IMR-90 (cell line): ENCODE results near the gene ZNF486. TPM values are rescaled to one million over a fixed set of nuclear protein-coding genes. Genes with fewer than 3 reads are reported as not detected.
A peak's percentile ranks its signal among the peaks of the same experiment; 100 is the strongest.
"Not testable (repeated sequence)": the region's sequence is repeated elsewhere in the genome, so short reads cannot be mapped to it uniquely, and the experiment has no call there.

ENCODE experiments used
- ATAC-seq: fragments of 200-7000 bp; cut with Tn5 transposase; 2 replicates; pipeline ENCODE4 v1.9.1; 2020; ENCODE audit warnings: low read depth, mild to moderate bottlenecking, moderate library complexity
- BruUV-seq: library from RNA; stranded (reverse); fragments of 400-500 nt; replicated peaks from 2 replicates; lab custom pipeline; 2021; lab: Mats Ljungman, UMichigan
- CTCF ChIA-PET: fragments of 300-600 bp; formaldehyde crosslinking; extraction: SDS; loops from one replicate; lab custom pipeline; 2021; ENCODE audit warnings: antibody characterized with exemption; lab: Yijun Ruan, JAX
- POLR2A ChIA-PET: fragments of 300-600 bp; sonication (Branson Sonifier 250); formaldehyde crosslinking; loops from one replicate; lab custom pipeline; 2022; ENCODE audit warnings: antibody characterized with exemption; ENCODE audit not compliant: unreplicated experiment; lab: Charles Lee
- DNase-seq: peaks from one replicate; pipeline ENCODE4 v3.0.0; 2013
- H2AFZ ChIP-seq: replicated peaks from 2 replicates; pipeline ENCODE3; 2013; ENCODE audit warnings: low read length, mild to moderate bottlenecking; ENCODE audit not compliant: poor library complexity
- H2AK5ac ChIP-seq: 2 replicates; pipeline ENCODE4 v1.6.1; 2013; ENCODE audit warnings: low read depth, low read length, inconsistent platforms
- H2AK9ac ChIP-seq: replicated peaks from 2 replicates; pipeline ENCODE3; 2013; ENCODE audit warnings: mild to moderate bottlenecking, low read depth, low read length, moderate library complexity; ENCODE audit not compliant: poor library complexity
- H2BK120ac ChIP-seq: 2 replicates; pipeline ENCODE4 v1.6.1; 2013; ENCODE audit warnings: low read depth, low read length, inconsistent platforms
- H2BK15ac ChIP-seq: 3 replicates; pipeline ENCODE4 v1.6.1; 2013; ENCODE audit warnings: low read depth, low read length, inconsistent platforms
- H2BK20ac ChIP-seq: 2 replicates; pipeline ENCODE4 v1.6.1; 2013; ENCODE audit warnings: low read depth, mild to moderate bottlenecking, inconsistent platforms, low read length, moderate library complexity
- H2BK5ac ChIP-seq: 2 replicates; pipeline ENCODE4 v1.6.1; 2013; ENCODE audit warnings: mild to moderate bottlenecking, low read depth, low read length, inconsistent platforms; ENCODE audit not compliant: poor library complexity, severe bottlenecking
- H3K14ac ChIP-seq: replicated peaks from 2 replicates; pipeline ENCODE4 v1.6.1; 2013; ENCODE audit warnings: low read depth, low read length, inconsistent platforms
- H3K18ac ChIP-seq: 2 replicates; pipeline ENCODE4 v1.6.1; 2013; ENCODE audit warnings: low read depth, low read length, control low read depth
- H3K23ac ChIP-seq: 2 replicates; pipeline ENCODE4 v1.6.1; 2013; ENCODE audit warnings: low read depth, low read length, inconsistent platforms
- H3K27ac ChIP-seq: 2 replicates; pipeline ENCODE4 v1.5.1; 2013; ENCODE audit warnings: mild to moderate bottlenecking, control low read depth, low read length; ENCODE audit not compliant: insufficient read depth
- H3K27me3 ChIP-seq: 2 replicates; pipeline ENCODE4 v1.6.1; 2013; ENCODE audit warnings: low read length; ENCODE audit not compliant: control insufficient read depth, insufficient read depth
- H3K36me3 ChIP-seq: 2 replicates; pipeline ENCODE4 v1.6.1; 2013; ENCODE audit warnings: low read length, mixed read lengths; ENCODE audit not compliant: control insufficient read depth, insufficient read depth
- H3K4ac ChIP-seq: 2 replicates; pipeline ENCODE4 v1.6.1; 2013; ENCODE audit warnings: low read depth, low read length, inconsistent platforms
- H3K4me1 ChIP-seq: 2 replicates; pipeline ENCODE4 v1.6.1; 2013; ENCODE audit warnings: low read length, mixed read lengths; ENCODE audit not compliant: control insufficient read depth, insufficient read depth
- H3K4me2 ChIP-seq: 2 replicates; pipeline ENCODE4 v1.6.1; 2013; ENCODE audit warnings: low read depth, mild to moderate bottlenecking, control low read depth, low read length, moderate library complexity
- H3K4me3 ChIP-seq: 2 replicates; pipeline ENCODE4 v1.5.1; 2013; ENCODE audit warnings: low read depth, mild to moderate bottlenecking, control low read depth, low read length, moderate library complexity; ENCODE audit not compliant: insufficient read depth
- H3K56ac ChIP-seq: 2 replicates; pipeline ENCODE4 v1.6.1; 2013; ENCODE audit warnings: low read length, inconsistent platforms; ENCODE audit not compliant: insufficient read depth; ENCODE audit errors: extremely low read depth
- H3K79me1 ChIP-seq, 2 experiments: 2 replicates each; pipeline ENCODE4 v1.6.1; 2013; ENCODE audit warnings: low read length in 2 of 2, inconsistent platforms in 1 of 2, low read depth in 1 of 2
- H3K9ac ChIP-seq: 2 replicates; pipeline ENCODE4 v1.6.1; 2013; ENCODE audit warnings: low read depth, low read length, control low read depth
- H3K9me1 ChIP-seq: 2 replicates; pipeline ENCODE4 v1.6.1; 2013; ENCODE audit warnings: low read length, inconsistent platforms; ENCODE audit not compliant: insufficient read depth
- H3K9me3 ChIP-seq: 2 replicates; pipeline ENCODE4 v1.6.1; 2013; ENCODE audit warnings: low read length; ENCODE audit not compliant: control insufficient read depth, insufficient read depth
- H4K20me1 ChIP-seq: 2 replicates; pipeline ENCODE4 v1.6.1; 2013; ENCODE audit warnings: low read length, inconsistent platforms; ENCODE audit not compliant: insufficient read depth
- H4K5ac ChIP-seq: 2 replicates; pipeline ENCODE4 v1.6.1; 2013; ENCODE audit warnings: mild to moderate bottlenecking, low read depth, low read length, control low read depth
- H4K8ac ChIP-seq, 2 experiments: 2 replicates each; pipeline ENCODE4 v1.6.1; 2013; ENCODE audit warnings: low read depth in 2 of 2, low read length in 2 of 2, control low read depth in 1 of 2, inconsistent platforms in 1 of 2
- H4K91ac ChIP-seq: 2 replicates; pipeline ENCODE4 v1.6.1; 2013; ENCODE audit warnings: low read depth, low read length, inconsistent platforms; ENCODE audit not compliant: insufficient read depth
- CHD1 ChIP-seq: IDR thresholded peaks from 2 replicates; pipeline ENCODE4 v1.6.1; 2012; ENCODE audit warnings: low read depth, low read length, improper control_type of control experiment
- RAD21 ChIP-seq: IDR thresholded peaks from 2 replicates; pipeline ENCODE4 v1.6.1; 2012; ENCODE audit warnings: low read length, improper control_type of control experiment
- WGBS, 2 experiments: methylation state at CpG; one replicate each; pipeline versions ENCODE4 v1.1.5 to v1.1.7; 2013; ENCODE audit warnings: missing lambda C conversion rate in 2 of 2; ENCODE audit not compliant: insufficient read length in 1 of 2; ENCODE audit errors: extremely low coverage in 2 of 2; 5-methylcytosine and 5-hydroxymethylcytosine counted together
- dilution Hi-C: fragments of 300-500 bp; cut with HindIII; formaldehyde crosslinking; loops from one replicate; pipeline ENCODE4 v1.14.3; 2018; ENCODE audit warnings: low sequenced_read_pairs; ENCODE audit not compliant: unreplicated experiment
- in situ Hi-C: fragments of 300-500 bp; cut with MboI; formaldehyde crosslinking; loops from 3 replicates; pipeline ENCODE4 v1.14.3; 2019; ENCODE audit warnings: low sequenced_read_pairs, inconsistent platforms, mixed read lengths
- intact Hi-C: fragments of 100-400 bp; cut with micrococcal nuclease; formaldehyde crosslinking; loops from 2 replicates; pipeline ENCODE4 v1.10.0; 2022
- polyA plus RNA-seq, 3 experiments: library from polyadenylated mRNA; depleted of rRNA; stranded (reverse); fragments of >200 nt; gene quantifications; 2 replicates each; pipeline ENCODE4 v1.2.3, GENCODE V29; 2012; ENCODE audit warnings: low replicate concordance in 1 of 3
- total RNA-seq: library from RNA; depleted of rRNA; stranded (reverse); fragments of >200 nt; gene quantifications from 2 replicates; pipeline ENCODE4 v1.2.3, GENCODE V29; 2012
- TF ChIP-seq, protein P1 (sequence below): fragments of 150-350 bp; IDR thresholded peaks from 2 replicates; pipeline ENCODE4 v1.6.1; 2016; ENCODE audit warnings: low read depth, mild to moderate bottlenecking, low read length, moderate library complexity, borderline replicate concordance

Gene ZNF486
- total and polyA plus RNA-seq, 2 of the 4 experiments (the other 2 are of a cell fraction), result 2.2 to 4.1 TPM

DNA sequence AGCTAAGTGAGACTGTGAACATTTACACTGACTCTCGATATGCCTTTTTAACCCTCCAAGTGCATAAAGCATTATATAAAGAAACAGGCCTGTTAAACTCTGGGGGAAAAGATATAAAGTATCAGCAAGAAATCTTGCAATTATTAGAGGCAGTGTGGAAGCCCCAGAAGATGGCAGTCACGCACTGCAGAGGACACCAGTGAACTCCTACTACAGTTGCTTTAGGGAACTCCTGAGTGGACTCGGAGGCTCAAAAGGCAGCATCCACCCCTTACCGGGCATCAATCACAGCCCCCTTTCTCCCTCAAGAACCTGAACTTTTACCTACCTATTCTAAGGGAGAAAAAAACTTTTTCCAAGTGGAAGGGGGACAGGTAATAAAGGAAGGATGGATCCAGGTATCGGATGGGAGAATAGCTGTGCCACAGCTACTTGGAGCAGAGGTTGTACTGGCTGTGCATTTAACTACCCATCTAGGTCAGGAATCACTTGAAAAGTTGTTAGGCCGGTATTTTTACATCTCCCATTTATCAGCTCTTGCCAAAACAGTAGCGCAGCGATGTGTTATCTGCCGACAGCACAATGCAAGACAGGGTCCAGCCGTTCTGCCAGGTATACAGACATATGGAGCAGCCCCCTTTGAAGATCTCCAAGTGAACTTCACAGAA is 80.1 kb downstream of the ZNF486 start:
- Histone ChIP-seq H3K36me3 (no peaks in the 10 kb centered on the region), H3K27ac (no peak overlapping the region), H3K56ac (no peak overlapping the region), H2BK15ac (no peak overlapping the region), H4K5ac (no peak overlapping the region), H2BK5ac (no peak overlapping the region), H3K4me1 (no peaks in the 10 kb centered on the region), H3K23ac (no peak overlapping the region), H2BK20ac (no peak overlapping the region), H3K18ac (no peak overlapping the region), H2AFZ (no peak overlapping the region), H3K9ac (no peak overlapping the region), H2BK120ac (no peak overlapping the region), H4K8ac (no peak overlapping the region), H3K79me1 (no peaks in the 10 kb centered on the region), H2AK9ac (no peak overlapping the region), H3K4me3 (no peak overlapping the region), H3K9me3 (peaks cover 7% of the 10 kb centered on the region), H3K27me3 (no peaks in the 10 kb centered on the region), H3K14ac (no peak overlapping the region), H4K20me1 (no peaks in the 10 kb centered on the region), H3K9me1 (no peaks in the 10 kb centered on the region), H4K91ac (no peak overlapping the region), H2AK5ac (no peak overlapping the region), H3K4me2 (no peak overlapping the region), H3K4ac (no peak overlapping the region)
- no TSS peak for BruUV-seq
- intact Hi-C loops, result no loop called here
- CTCF ChIA-PET, result no interaction called here
- WGBS, 2 experiments, result 80% methylated on average over 1 of the region's 10 CpGs; no CpG with 5 or more reads in 1 of the 2 experiments
- DNase-seq (no peak), ATAC-seq (peak; percentile 60)
- in situ Hi-C loops, result no loop called here
- dilution Hi-C loops, result no loop called here
- TF ChIP-seq, protein P1, sequence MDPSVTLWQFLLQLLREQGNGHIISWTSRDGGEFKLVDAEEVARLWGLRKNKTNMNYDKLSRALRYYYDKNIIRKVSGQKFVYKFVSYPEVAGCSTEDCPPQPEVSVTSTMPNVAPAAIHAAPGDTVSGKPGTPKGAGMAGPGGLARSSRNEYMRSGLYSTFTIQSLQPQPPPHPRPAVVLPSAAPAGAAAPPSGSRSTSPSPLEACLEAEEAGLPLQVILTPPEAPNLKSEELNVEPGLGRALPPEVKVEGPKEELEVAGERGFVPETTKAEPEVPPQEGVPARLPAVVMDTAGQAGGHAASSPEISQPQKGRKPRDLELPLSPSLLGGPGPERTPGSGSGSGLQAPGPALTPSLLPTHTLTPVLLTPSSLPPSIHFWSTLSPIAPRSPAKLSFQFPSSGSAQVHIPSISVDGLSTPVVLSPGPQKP, result no peak
- TF ChIP-seq RAD21 (peak; percentile 33), CHD1 (no peak)
- POLR2A ChIA-PET, result no interaction called here

DNA sequence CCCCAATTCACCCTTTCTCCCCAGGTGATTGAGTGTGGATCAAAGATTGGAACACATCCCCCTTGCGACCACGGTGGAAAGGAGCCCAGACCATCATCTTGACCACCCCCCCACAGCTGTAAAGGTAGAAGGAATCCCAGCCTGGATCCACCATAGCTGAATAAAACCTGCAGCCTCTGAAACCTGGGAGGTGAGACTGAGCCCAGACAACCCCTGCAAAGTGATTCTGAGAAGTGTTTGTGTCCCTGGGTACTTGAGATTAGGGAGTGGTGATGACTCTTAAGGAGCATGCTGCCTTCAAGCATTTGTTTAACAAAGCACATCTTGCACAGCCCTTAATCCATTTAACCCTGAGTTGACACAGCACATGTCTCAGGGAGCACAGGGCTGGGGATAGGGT is 81.2 kb downstream of the ZNF486 start:
- H3K14ac ChIP-seq, H2BK15ac ChIP-seq, BruUV-seq, H2AK9ac ChIP-seq, intact Hi-C loops, H3K56ac ChIP-seq, H2AK5ac ChIP-seq, H3K9me3 ChIP-seq, ATAC-seq, H4K5ac ChIP-seq, DNase-seq, H3K4me1 ChIP-seq, H3K79me1 ChIP-seq, dilution Hi-C loops, H2BK120ac ChIP-seq, CTCF ChIA-PET, H2BK5ac ChIP-seq, in situ Hi-C loops, H4K91ac ChIP-seq, H3K18ac ChIP-seq, H2AFZ ChIP-seq, POLR2A ChIA-PET, H3K4me3 ChIP-seq, H3K4ac ChIP-seq, H3K27ac ChIP-seq, H3K4me2 ChIP-seq, H3K9ac ChIP-seq, H4K8ac ChIP-seq, H4K20me1 ChIP-seq, H3K9me1 ChIP-seq, H3K27me3 ChIP-seq, H3K23ac ChIP-seq, H2BK20ac ChIP-seq, H3K36me3 ChIP-seq: not testable (repeated sequence)
- no CpG with 5 or more reads among the region's 2 CpGs for WGBS, 2 experiments
